HEK293 (cell line): ENCODE measurements around the gene RNF166.

ENCODE experiments used
- AEBP2 ChIP-seq: fragments of 450-650 bp; formaldehyde crosslinking; IDR thresholded peaks from 2 replicates; pipeline ENCODE4 v1.5.1; 2016; ENCODE audit warnings: missing biosample characterization, missing genetic modification characterization, borderline replicate concordance
- KLF7 ChIP-seq: fragments of 450-650 bp; formaldehyde crosslinking; IDR thresholded peaks from 2 replicates; pipeline ENCODE4 v1.5.1; 2016; ENCODE audit warnings: missing biosample characterization, missing genetic modification characterization, borderline replicate concordance
- KLF9 ChIP-seq: fragments of 450-650 bp; formaldehyde crosslinking; IDR thresholded peaks from 2 replicates; pipeline ENCODE4 v1.5.1; 2016; ENCODE audit warnings: missing biosample characterization, missing genetic modification characterization, low read depth
- PBX3 ChIP-seq: sonication (generic); formaldehyde crosslinking; IDR thresholded peaks from 2 replicates; pipeline ENCODE4 v1.8.1; 2022; ENCODE audit warnings: mild to moderate bottlenecking, moderate library complexity, missing genetic modification reagents
- SALL2 ChIP-seq: fragments of 450-650 bp; formaldehyde crosslinking; IDR thresholded peaks from 2 replicates; pipeline ENCODE4 v1.5.0; 2017; ENCODE audit warnings: missing biosample characterization, mild to moderate bottlenecking, missing genetic modification characterization, borderline replicate concordance
- SCRT1 ChIP-seq: fragments of 450-650 bp; formaldehyde crosslinking; IDR thresholded peaks from 2 replicates; pipeline ENCODE4 v1.5.1; 2016; ENCODE audit warnings: missing biosample characterization, missing genetic modification characterization, borderline replicate concordance
- SETDB1 ChIP-seq: IDR thresholded peaks from one replicate; pipeline ENCODE4 v1.6.1; 2017; ENCODE audit warnings: mild to moderate bottlenecking, low read length, moderate library complexity, mixed read lengths; ENCODE audit not compliant: insufficient read length
- ZBTB8A ChIP-seq: fragments of 450-650 bp; formaldehyde crosslinking; IDR thresholded peaks from 2 replicates; pipeline ENCODE4 v1.5.1; 2016; ENCODE audit warnings: missing biosample characterization, missing genetic modification characterization
- ZNF114 ChIP-seq: fragments of 450-650 bp; formaldehyde crosslinking; IDR thresholded peaks from 2 replicates; pipeline ENCODE4 v1.5.0; 2017; ENCODE audit warnings: missing biosample characterization, missing genetic modification characterization
- ZNF132 ChIP-seq: fragments of 450-650 bp; formaldehyde crosslinking; IDR thresholded peaks from 2 replicates; pipeline ENCODE4 v1.5.1; 2017; ENCODE audit warnings: missing biosample characterization, missing genetic modification characterization, borderline replicate concordance
- ZNF280C ChIP-seq: fragments of 450-650 bp; formaldehyde crosslinking; IDR thresholded peaks from 2 replicates; pipeline ENCODE4 v1.5.1; 2016; ENCODE audit warnings: missing biosample characterization, missing genetic modification characterization
- ZNF354C ChIP-seq: fragments of 450-650 bp; formaldehyde crosslinking; IDR thresholded peaks from 2 replicates; pipeline ENCODE4 v1.5.1; 2016; ENCODE audit warnings: missing biosample characterization, missing genetic modification characterization, low read depth, borderline replicate concordance
- ZNF501 ChIP-seq: fragments of 450-650 bp; formaldehyde crosslinking; IDR thresholded peaks from 2 replicates; pipeline ENCODE4 v1.5.1; 2016; ENCODE audit warnings: missing biosample characterization, missing genetic modification characterization
- ZNF513 ChIP-seq: fragments of 450-650 bp; IDR thresholded peaks from 2 replicates; pipeline ENCODE4 v1.5.1; 2018; ENCODE audit warnings: missing biosample characterization, missing genetic modification characterization
- ZNF544 ChIP-seq: fragments of 450-650 bp; formaldehyde crosslinking; IDR thresholded peaks from 2 replicates; pipeline ENCODE4 v1.5.0; 2017; ENCODE audit warnings: missing biosample characterization, missing genetic modification characterization
- ZNF560 ChIP-seq: fragments of 450-650 bp; formaldehyde crosslinking; IDR thresholded peaks from 2 replicates; pipeline ENCODE4 v1.5.1; 2017; ENCODE audit warnings: missing biosample characterization, missing genetic modification characterization, borderline replicate concordance
- ZNF610 ChIP-seq: fragments of 450-650 bp; formaldehyde crosslinking; IDR thresholded peaks from 2 replicates; pipeline ENCODE4 v1.5.1; 2016; ENCODE audit warnings: missing biosample characterization, missing genetic modification characterization, borderline replicate concordance
- ZNF701 ChIP-seq: fragments of 450-650 bp; formaldehyde crosslinking; IDR thresholded peaks from 2 replicates; pipeline ENCODE4 v1.5.1; 2016; ENCODE audit warnings: missing biosample characterization, missing genetic modification characterization
- ZNF785 ChIP-seq: fragments of 450-650 bp; formaldehyde crosslinking; IDR thresholded peaks from 2 replicates; pipeline ENCODE4 v1.5.1; 2016; ENCODE audit warnings: missing biosample characterization, missing genetic modification characterization
- ZNF843 ChIP-seq: fragments of 450-650 bp; formaldehyde crosslinking; IDR thresholded peaks from 2 replicates; pipeline ENCODE4 v1.5.1; 2016; ENCODE audit warnings: missing biosample characterization, missing genetic modification characterization
- ZSCAN16 ChIP-seq: fragments of 450-650 bp; formaldehyde crosslinking; IDR thresholded peaks from 2 replicates; pipeline ENCODE4 v1.5.1; 2016; ENCODE audit warnings: missing biosample characterization, missing genetic modification characterization
- TF ChIP-seq, protein P1 (sequence below): fragments of 450-650 bp; formaldehyde crosslinking; IDR thresholded peaks from 2 replicates; pipeline ENCODE4 v1.5.1; 2017; ENCODE audit warnings: missing biosample characterization, missing genetic modification characterization
- TF ChIP-seq, protein P2 (sequence below): fragments of 450-650 bp; formaldehyde crosslinking; IDR thresholded peaks from 2 replicates; pipeline ENCODE4 v1.5.1; 2016; ENCODE audit warnings: missing biosample characterization, missing genetic modification characterization
- TF ChIP-seq, protein P3 (sequence below): fragments of 450-650 bp; formaldehyde crosslinking; IDR thresholded peaks from 2 replicates; pipeline ENCODE4 v1.5.1; 2016; ENCODE audit warnings: missing biosample characterization, missing genetic modification characterization, low read depth
- TF ChIP-seq, protein P4 (sequence below): fragments of 450-650 bp; formaldehyde crosslinking; IDR thresholded peaks from 2 replicates; pipeline ENCODE4 v1.5.1; 2016; ENCODE audit warnings: missing biosample characterization, missing genetic modification characterization

Gene RNF166

DNA sequence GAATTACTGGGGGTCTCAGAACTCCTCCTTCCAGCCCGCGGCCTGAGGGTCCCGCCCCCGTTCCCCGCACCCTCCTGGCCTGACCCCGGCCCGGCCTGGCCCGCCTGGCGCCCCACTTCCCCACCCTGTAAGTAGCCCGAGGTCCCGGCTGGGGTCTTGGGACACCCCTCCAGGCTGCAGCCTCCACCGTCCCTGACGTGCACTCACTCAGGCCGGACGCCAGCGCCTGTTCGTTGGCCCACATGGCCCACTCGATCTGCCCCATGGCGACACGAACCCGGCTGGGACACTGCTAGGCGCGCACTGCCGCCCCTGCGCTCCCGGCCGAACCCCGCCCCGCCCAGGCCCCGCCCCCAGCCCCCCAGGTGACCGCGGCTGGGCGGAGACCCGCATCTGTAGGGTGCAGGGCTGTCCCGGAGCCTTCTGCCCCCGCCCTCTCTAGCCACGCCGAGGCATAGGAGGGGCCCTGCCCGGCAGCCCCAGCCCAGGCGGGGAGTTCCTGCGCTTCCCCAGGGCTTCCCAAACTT lies 55.4 kb downstream of the RNF166 start, which contains the start of gene CYBA (continued):
- TF ChIP-seq ZNF513 (tag by site-specific recombination) (no peak), ZSCAN16 (tag by site-specific recombination) (no peak), PBX3 (peak; percentile 40; the same call in 1 of the 2 replicates), ZNF280C (tag by site-specific recombination) (no peak), AEBP2 (tag by site-specific recombination) (no peak), KLF7 (peak; percentile 53; the same call in 1 of the 2 replicates), ZNF132 (tag by site-specific recombination) (no peak), SETDB1 (no peak), ZNF501 (tag by site-specific recombination) (no peak), ZNF701 (tag by site-specific recombination) (no peak), ZNF610 (no peak), SALL2 (no peak), ZBTB8A (peak; percentile 44; the same call in 1 of the 2 replicates), ZNF544 (tag by site-specific recombination) (no peak), SCRT1 (tag by site-specific recombination) (no peak), KLF9 (peak; percentile 52), ZNF785 (tag by site-specific recombination) (no peak), ZNF114 (tag by site-specific recombination) (no peak), ZNF843 (tag by site-specific recombination) (0 out of 2 replicates have a peak, but pooled peaks have one; percentile 20), ZNF354C (tag by site-specific recombination) (no peak), ZNF560 (no peak)
- TF ChIP-seq, protein P1, sequence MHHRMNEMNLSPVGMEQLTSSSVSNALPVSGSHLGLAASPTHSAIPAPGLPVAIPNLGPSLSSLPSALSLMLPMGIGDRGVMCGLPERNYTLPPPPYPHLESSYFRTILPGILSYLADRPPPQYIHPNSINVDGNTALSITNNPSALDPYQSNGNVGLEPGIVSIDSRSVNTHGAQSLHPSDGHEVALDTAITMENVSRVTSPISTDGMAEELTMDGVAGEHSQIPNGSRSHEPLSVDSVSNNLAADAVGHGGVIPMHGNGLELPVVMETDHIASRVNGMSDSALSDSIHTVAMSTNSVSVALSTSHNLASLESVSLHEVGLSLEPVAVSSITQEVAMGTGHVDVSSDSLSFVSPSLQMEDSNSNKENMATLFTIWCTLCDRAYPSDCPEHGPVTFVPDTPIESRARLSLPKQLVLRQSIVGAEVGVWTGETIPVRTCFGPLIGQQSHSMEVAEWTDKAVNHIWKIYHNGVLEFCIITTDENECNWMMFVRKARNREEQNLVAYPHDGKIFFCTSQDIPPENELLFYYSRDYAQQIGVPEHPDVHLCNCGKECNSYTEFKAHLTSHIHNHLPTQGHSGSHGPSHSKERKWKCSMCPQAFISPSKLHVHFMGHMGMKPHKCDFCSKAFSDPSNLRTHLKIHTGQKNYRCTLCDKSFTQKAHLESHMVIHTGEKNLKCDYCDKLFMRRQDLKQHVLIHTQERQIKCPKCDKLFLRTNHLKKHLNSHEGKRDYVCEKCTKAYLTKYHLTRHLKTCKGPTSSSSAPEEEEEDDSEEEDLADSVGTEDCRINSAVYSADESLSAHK: no peak
- TF ChIP-seq, protein P2, sequence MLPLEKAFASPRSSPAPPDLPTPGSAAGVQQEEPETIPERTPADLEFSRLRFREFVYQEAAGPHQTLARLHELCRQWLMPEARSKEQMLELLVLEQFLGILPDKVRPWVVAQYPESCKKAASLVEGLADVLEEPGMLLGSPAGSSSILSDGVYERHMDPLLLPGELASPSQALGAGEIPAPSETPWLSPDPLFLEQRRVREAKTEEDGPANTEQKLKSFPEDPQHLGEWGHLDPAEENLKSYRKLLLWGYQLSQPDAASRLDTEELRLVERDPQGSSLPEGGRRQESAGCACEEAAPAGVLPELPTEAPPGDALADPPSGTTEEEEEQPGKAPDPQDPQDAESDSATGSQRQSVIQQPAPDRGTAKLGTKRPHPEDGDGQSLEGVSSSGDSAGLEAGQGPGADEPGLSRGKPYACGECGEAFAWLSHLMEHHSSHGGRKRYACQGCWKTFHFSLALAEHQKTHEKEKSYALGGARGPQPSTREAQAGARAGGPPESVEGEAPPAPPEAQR (tag by site-specific recombination): no peak
- TF ChIP-seq, protein P3, sequence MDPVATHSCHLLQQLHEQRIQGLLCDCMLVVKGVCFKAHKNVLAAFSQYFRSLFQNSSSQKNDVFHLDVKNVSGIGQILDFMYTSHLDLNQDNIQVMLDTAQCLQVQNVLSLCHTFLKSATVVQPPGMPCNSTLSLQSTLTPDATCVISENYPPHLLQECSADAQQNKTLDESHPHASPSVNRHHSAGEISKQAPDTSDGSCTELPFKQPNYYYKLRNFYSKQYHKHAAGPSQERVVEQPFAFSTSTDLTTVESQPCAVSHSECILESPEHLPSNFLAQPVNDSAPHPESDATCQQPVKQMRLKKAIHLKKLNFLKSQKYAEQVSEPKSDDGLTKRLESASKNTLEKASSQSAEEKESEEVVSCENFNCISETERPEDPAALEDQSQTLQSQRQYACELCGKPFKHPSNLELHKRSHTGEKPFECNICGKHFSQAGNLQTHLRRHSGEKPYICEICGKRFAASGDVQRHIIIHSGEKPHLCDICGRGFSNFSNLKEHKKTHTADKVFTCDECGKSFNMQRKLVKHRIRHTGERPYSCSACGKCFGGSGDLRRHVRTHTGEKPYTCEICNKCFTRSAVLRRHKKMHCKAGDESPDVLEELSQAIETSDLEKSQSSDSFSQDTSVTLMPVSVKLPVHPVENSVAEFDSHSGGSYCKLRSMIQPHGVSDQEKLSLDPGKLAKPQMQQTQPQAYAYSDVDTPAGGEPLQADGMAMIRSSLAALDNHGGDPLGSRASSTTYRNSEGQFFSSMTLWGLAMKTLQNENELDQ: no peak
- TF ChIP-seq, protein P4, sequence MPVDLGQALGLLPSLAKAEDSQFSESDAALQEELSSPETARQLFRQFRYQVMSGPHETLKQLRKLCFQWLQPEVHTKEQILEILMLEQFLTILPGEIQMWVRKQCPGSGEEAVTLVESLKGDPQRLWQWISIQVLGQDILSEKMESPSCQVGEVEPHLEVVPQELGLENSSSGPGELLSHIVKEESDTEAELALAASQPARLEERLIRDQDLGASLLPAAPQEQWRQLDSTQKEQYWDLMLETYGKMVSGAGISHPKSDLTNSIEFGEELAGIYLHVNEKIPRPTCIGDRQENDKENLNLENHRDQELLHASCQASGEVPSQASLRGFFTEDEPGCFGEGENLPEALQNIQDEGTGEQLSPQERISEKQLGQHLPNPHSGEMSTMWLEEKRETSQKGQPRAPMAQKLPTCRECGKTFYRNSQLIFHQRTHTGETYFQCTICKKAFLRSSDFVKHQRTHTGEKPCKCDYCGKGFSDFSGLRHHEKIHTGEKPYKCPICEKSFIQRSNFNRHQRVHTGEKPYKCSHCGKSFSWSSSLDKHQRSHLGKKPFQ (tag by site-specific recombination): no peak
